Astrocyte (in vitro differentiated cells and primary cell): Measurements from ENCODE around the gene POLDIP3. TPM values are rescaled to one million over a fixed set of nuclear protein-coding genes. Genes with fewer than 3 reads are reported as not detected.

Experiments
- DNase-seq: peaks from one replicate; pipeline ENCODE4 v3.0.0-alpha.2; 2010; ENCODE audit warnings: low read depth
- FAIRE-seq: peaks from 2 replicates; lab custom pipeline; 2011; peaks lifted over from hg19 to GRCh38; lab: Jason Lieb, UNC
- H2AFZ ChIP-seq: 2 replicates; pipeline ENCODE4 v1.6.0; 2012; ENCODE audit warnings: low read depth, low read length, inconsistent platforms
- H3K27ac ChIP-seq: 2 replicates; pipeline ENCODE4 v1.5.1; 2011; ENCODE audit warnings: low read depth, low read length, inconsistent platforms
- H3K27me3 ChIP-seq: 2 replicates; pipeline ENCODE4 v1.6.0; 2011; ENCODE audit warnings: low read length, inconsistent platforms; ENCODE audit not compliant: insufficient read depth
- H3K36me3 ChIP-seq: 2 replicates; pipeline ENCODE4 v1.5.1; 2011; ENCODE audit warnings: low read length, inconsistent platforms; ENCODE audit not compliant: insufficient read depth
- H3K4me1 ChIP-seq: 2 replicates; pipeline ENCODE4 v1.5.1; 2011; ENCODE audit warnings: low read length, inconsistent platforms; ENCODE audit not compliant: insufficient read depth
- H3K4me2 ChIP-seq: 2 replicates; pipeline ENCODE4 v1.6.0; 2012; ENCODE audit warnings: low read length, inconsistent platforms
- H3K4me3 ChIP-seq: 2 replicates; pipeline ENCODE4 v1.5.1; 2011; ENCODE audit warnings: low read depth, mild to moderate bottlenecking, low read length, inconsistent platforms; ENCODE audit not compliant: insufficient read depth
- H3K79me2 ChIP-seq: 2 replicates; pipeline ENCODE4 v1.6.0; 2012; ENCODE audit warnings: mild to moderate bottlenecking, low read length, inconsistent platforms; ENCODE audit not compliant: insufficient read depth
- H3K9ac ChIP-seq: 2 replicates; pipeline ENCODE4 v1.6.0; 2012; ENCODE audit warnings: mild to moderate bottlenecking, low read length, inconsistent platforms
- H3K9me3 ChIP-seq: 2 replicates; pipeline ENCODE4 v1.5.1; 2012; ENCODE audit warnings: low read depth, mild to moderate bottlenecking, low read length, inconsistent platforms; ENCODE audit not compliant: insufficient read depth
- H4K20me1 ChIP-seq: 2 replicates; pipeline ENCODE4 v1.6.0; 2012; ENCODE audit warnings: low read length, inconsistent platforms; ENCODE audit not compliant: insufficient read depth
- H3K27ac Mint-ChIP-seq: one replicate; pipeline ENCODE4 v1.8.0; 2021; ENCODE audit warnings: mild to moderate bottlenecking, mixed read lengths; ENCODE audit not compliant: unreplicated experiment
- H3K27me3 Mint-ChIP-seq: one replicate; pipeline ENCODE4 v1.8.0; 2021; ENCODE audit warnings: low read depth, mixed read lengths; ENCODE audit not compliant: unreplicated experiment
- H3K36me3 Mint-ChIP-seq: one replicate; pipeline ENCODE4 v1.8.0; 2021; ENCODE audit warnings: low read depth, mixed read lengths; ENCODE audit not compliant: unreplicated experiment
- H3K4me1 Mint-ChIP-seq: one replicate; pipeline ENCODE4 v1.8.0; 2021; ENCODE audit warnings: low read depth, mixed read lengths; ENCODE audit not compliant: unreplicated experiment
- H3K4me3 Mint-ChIP-seq: one replicate; pipeline ENCODE4 v1.8.0; 2021; ENCODE audit warnings: mild to moderate bottlenecking, moderate library complexity, mixed read lengths; ENCODE audit not compliant: unreplicated experiment
- H3K9me3 Mint-ChIP-seq: one replicate; pipeline ENCODE4 v1.8.0; 2021; ENCODE audit warnings: mild to moderate bottlenecking, mixed read lengths; ENCODE audit not compliant: unreplicated experiment
- EZH2 ChIP-seq: IDR thresholded peaks from 2 replicates; pipeline ENCODE4 v1.6.1; 2012; ENCODE audit warnings: mild to moderate bottlenecking, low read length, inconsistent platforms; ENCODE audit not compliant: insufficient read depth
- total RNA-seq: library from RNA; stranded (reverse); gene quantifications from 2 replicates; pipeline ENCODE4 v1.2.1, GENCODE V29; 2021
- TF ChIP-seq, protein P1 (sequence below): IDR thresholded peaks from 2 replicates; pipeline ENCODE4 v1.5.1; 2011; ENCODE audit warnings: low read depth, mild to moderate bottlenecking, inconsistent platforms, low read length, moderate library complexity; ENCODE audit not compliant: insufficient read depth

The POLDIP3 gene
- total RNA-seq, 1 donor from 2014 or later, result 57.1 TPM

DNA sequence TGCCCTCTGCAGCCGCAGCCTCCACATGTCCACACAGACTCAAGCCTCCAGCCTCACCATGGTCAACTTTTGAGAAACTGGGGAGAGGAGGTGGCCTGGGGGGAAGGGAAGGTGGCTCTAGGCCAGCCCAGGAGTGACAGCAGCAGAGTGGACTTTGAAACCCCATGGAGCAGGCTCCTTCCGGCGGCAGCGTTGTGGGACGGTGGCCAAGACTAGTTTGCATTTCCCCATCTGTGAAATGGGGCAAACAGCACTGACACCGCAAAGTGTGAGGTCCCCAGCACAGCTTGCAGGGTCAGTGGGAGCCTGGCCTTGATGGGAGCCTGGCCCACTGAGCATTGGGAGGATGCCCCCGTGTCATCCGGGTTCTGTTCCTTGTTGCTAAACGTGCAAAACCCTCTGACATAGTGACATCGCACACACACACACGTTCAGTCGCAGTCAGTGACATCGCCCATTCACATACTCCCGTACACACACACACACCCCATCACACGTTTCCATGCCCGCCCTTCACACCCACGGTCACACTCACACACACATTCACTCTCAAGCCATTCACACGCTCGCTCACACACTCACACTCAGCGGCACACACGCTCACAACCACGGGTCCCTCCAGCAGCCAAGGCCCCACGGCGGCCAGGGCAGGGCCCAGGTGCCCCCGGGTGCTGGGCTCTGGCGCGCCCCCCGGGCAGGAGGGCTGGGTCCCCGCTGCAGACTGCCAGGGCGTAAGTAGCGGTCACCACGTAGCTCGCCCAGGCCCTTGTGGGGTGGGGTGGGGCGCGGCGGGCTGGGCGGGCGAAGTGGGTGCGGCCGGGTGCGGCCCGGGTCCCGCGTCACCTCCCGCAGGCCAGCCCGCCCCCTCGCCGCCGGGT is 33.9 kb upstream of the POLDIP3 start:
- Mint-ChIP-seq H3K27ac (peak overlapping the region; percentile 95), H3K36me3 (no peaks in the 10 kb centered on the region), H3K4me1 (peaks cover 29% of the 10 kb centered on the region), H3K4me3 (peak overlapping the region; percentile 95), H3K9me3 (no peaks in the 10 kb centered on the region), H3K27me3 (no peaks in the 10 kb centered on the region)
- Histone ChIP-seq H4K20me1 (peaks cover 53% of the 10 kb centered on the region), H3K27me3 (no peaks in the 10 kb centered on the region), H3K9me3 (no peaks in the 10 kb centered on the region), H3K36me3 (no peaks in the 10 kb centered on the region), H3K4me2 (peak overlapping the region; percentile 100), H3K9ac (peak overlapping the region; percentile 98), H2AFZ (peak overlapping the region; percentile 62), H3K79me2 (peaks cover 58% of the 10 kb centered on the region), H3K27ac (peak overlapping the region; percentile 81), H3K4me3 (peak overlapping the region; percentile 99), H3K4me1 (peaks cover 39% of the 10 kb centered on the region)
- FAIRE-seq, result no peak
- TF ChIP-seq, protein P1, sequence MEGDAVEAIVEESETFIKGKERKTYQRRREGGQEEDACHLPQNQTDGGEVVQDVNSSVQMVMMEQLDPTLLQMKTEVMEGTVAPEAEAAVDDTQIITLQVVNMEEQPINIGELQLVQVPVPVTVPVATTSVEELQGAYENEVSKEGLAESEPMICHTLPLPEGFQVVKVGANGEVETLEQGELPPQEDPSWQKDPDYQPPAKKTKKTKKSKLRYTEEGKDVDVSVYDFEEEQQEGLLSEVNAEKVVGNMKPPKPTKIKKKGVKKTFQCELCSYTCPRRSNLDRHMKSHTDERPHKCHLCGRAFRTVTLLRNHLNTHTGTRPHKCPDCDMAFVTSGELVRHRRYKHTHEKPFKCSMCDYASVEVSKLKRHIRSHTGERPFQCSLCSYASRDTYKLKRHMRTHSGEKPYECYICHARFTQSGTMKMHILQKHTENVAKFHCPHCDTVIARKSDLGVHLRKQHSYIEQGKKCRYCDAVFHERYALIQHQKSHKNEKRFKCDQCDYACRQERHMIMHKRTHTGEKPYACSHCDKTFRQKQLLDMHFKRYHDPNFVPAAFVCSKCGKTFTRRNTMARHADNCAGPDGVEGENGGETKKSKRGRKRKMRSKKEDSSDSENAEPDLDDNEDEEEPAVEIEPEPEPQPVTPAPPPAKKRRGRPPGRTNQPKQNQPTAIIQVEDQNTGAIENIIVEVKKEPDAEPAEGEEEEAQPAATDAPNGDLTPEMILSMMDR, result no peak
- TF ChIP-seq EZH2, result no peak
- peak; percentile 44 for DNase-seq

DNA sequence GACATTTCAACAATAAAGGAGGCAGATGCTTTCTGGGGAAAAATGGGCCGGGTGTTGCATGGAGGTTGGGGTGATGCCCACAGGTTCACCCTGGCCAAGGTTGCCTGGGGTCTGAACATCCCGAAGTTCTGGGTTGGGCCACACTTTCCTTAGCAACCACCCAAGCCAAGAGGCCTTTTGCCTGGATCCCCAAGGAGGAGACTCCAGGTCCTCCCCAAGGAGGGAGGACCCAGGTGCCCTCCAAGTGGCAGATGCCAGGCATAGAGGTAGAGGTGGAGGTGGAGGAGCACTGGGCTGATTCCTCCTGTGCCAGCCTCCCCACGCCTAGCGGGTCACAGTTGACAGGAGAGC is 33.3 kb upstream of the POLDIP3 start:
- H3K9ac ChIP-seq, result peak overlapping the region; percentile 98
- H3K4me1 Mint-ChIP-seq, result peaks cover 29% of the 10 kb centered on the region
- H3K27ac Mint-ChIP-seq, result peak overlapping the region; percentile 66
- H3K27ac ChIP-seq, result no peak overlapping the region
- DNase-seq, result no peak
- no peak overlapping the region for H2AFZ ChIP-seq
- H3K4me3 Mint-ChIP-seq, result peak overlapping the region; percentile 95
- no peaks in the 10 kb centered on the region for H3K27me3 ChIP-seq
- H3K36me3 Mint-ChIP-seq, result no peaks in the 10 kb centered on the region
- no peak for FAIRE-seq
- no peaks in the 10 kb centered on the region for H3K9me3 ChIP-seq
- H3K36me3 ChIP-seq, result no peaks in the 10 kb centered on the region
- no peaks in the 10 kb centered on the region for H3K27me3 Mint-ChIP-seq
- no peak for TF ChIP-seq EZH2
- TF ChIP-seq, protein P1, result no peak
- peaks cover 57% of the 10 kb centered on the region for H4K20me1 ChIP-seq
- peak overlapping the region; percentile 100 for H3K4me2 ChIP-seq
- H3K4me3 ChIP-seq, result peak overlapping the region; percentile 99
- H3K79me2 ChIP-seq, result peaks cover 65% of the 10 kb centered on the region
- no peaks in the 10 kb centered on the region for H3K9me3 Mint-ChIP-seq
- peaks cover 39% of the 10 kb centered on the region for H3K4me1 ChIP-seq
